Breast epithelium (tissue), 4 donors: ENCODE measurements around the gene VEZT. TPM values are rescaled to one million over a fixed set of nuclear protein-coding genes. Genes with fewer than 3 reads are reported as not detected.
A peak's percentile ranks its signal among the peaks of the same experiment; 100 is the strongest.

Source experiments
- DNase-seq, 2 donors: peaks; one replicate each; pipeline ENCODE4 v3.0.0-alpha.2; 2019; ENCODE audit warnings: low spot score in 2 of 2
- H3K27ac ChIP-seq, 2 donors: fragments of 200-600 bp; sonication (generic) in 1 of 2; one replicate each; pipeline ENCODE4 v1.5.1; 2016 to 2019; ENCODE audit warnings: mild to moderate bottlenecking in 1 of 2
- H3K27me3 ChIP-seq, 2 donors: fragments of 200-600 bp; sonication (generic) in 1 of 2; one replicate each; pipeline versions ENCODE4 v1.5.1 to v1.6.0; 2017 to 2019; ENCODE audit warnings: control low read depth in 1 of 2, mild to moderate bottlenecking in 1 of 2
- H3K36me3 ChIP-seq: fragments of 200-600 bp; one replicate; pipeline ENCODE4 v1.5.1; 2019
- H3K4me1 ChIP-seq, 2 donors: fragments of 200-600 bp; sonication (generic); one replicate each; pipeline ENCODE4 v1.5.1; 2016 to 2019; ENCODE audit warnings: control low read depth in 1 of 2
- H3K4me3 ChIP-seq, 3 donors: fragments of 200-600 bp; sonication (generic); 1 replicate in 2 of 3; 2 replicates in 1 of 3; pipeline ENCODE4 v1.5.1; 2016 to 2019; ENCODE audit warnings: mild to moderate bottlenecking in 3 of 3, moderate library complexity in 2 of 3
- H3K9me3 ChIP-seq, 2 donors: fragments of 200-600 bp; sonication (generic) in 1 of 2; one replicate each; pipeline ENCODE4 v1.5.1; 2016 to 2019; ENCODE audit warnings: control low read depth in 1 of 2
- POLR2A ChIP-seq: fragments of 450-650 bp; IDR thresholded peaks from one replicate; pipeline ENCODE4 v1.6.1; 2016; ENCODE audit warnings: antibody characterized with exemption, mild to moderate bottlenecking, moderate library complexity
- POLR2AphosphoS5 ChIP-seq, 3 donors: sonication (generic); formaldehyde crosslinking; IDR thresholded peaks; one replicate each; pipeline ENCODE4 v1.6.1; 2017; ENCODE audit warnings: antibody characterized with exemption in 3 of 3
- intact Hi-C: fragments of 100-400 bp; cut with DNase I; formaldehyde crosslinking; loops from one replicate; pipeline ENCODE4 v1.15.1; 2023; ENCODE audit warnings: low total_unique reads
- total RNA-seq, 3 donors: library from RNA; depleted of rRNA; stranded (reverse); fragments of >200 nt; gene quantifications; one replicate each; pipeline ENCODE4 v1.1.0, GENCODE V29; 2016
- TF ChIP-seq, protein P1 (sequence below), 3 donors: fragments of 450-650 bp; IDR thresholded peaks; one replicate each; pipeline ENCODE4 v1.5.1; 2016 to 2017; ENCODE audit warnings: antibody characterized with exemption in 3 of 3, mild to moderate bottlenecking in 3 of 3, moderate library complexity in 3 of 3

Gene VEZT
- total RNA-seq, 3 donors from 2014 or later: 72.8 to 126 (median 73.8) TPM

DNA sequence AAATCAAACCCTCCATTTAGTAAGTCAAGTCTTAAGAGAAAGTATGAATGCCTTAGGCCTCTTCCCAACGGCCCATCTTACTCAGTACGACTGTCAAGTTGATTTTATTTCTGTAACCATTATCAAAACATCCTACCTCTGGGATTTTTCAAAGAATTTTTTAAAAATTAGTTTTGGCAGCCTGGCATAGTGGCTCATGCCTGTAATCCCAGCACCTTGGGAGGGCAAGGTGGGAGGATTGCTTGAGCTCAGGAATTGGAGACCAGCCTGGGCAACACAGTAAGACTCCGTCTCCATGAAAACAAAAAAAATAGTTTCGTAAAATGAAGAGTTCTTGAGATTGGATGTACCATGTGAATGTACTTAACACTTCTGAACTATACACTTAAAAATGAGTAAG is 4.5 kb upstream of the VEZT start:
- DNase-seq: no peak
- Histone ChIP-seq H3K27ac (no peak overlapping the region), H3K36me3 (no peaks in the 10 kb centered on the region), H3K4me1 (no peaks in the 10 kb centered on the region), H3K4me3 (no peak overlapping the region), H3K27me3 (no peaks in the 10 kb centered on the region), H3K9me3 (no peaks in the 10 kb centered on the region)
- no peak for TF ChIP-seq POLR2AphosphoS5 (IDR thresholded peaks at IDR 0.05)
- TF ChIP-seq, protein P1, sequence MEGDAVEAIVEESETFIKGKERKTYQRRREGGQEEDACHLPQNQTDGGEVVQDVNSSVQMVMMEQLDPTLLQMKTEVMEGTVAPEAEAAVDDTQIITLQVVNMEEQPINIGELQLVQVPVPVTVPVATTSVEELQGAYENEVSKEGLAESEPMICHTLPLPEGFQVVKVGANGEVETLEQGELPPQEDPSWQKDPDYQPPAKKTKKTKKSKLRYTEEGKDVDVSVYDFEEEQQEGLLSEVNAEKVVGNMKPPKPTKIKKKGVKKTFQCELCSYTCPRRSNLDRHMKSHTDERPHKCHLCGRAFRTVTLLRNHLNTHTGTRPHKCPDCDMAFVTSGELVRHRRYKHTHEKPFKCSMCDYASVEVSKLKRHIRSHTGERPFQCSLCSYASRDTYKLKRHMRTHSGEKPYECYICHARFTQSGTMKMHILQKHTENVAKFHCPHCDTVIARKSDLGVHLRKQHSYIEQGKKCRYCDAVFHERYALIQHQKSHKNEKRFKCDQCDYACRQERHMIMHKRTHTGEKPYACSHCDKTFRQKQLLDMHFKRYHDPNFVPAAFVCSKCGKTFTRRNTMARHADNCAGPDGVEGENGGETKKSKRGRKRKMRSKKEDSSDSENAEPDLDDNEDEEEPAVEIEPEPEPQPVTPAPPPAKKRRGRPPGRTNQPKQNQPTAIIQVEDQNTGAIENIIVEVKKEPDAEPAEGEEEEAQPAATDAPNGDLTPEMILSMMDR (IDR thresholded peaks at IDR 0.05): no peak
- intact Hi-C loops: no loop called here

DNA sequence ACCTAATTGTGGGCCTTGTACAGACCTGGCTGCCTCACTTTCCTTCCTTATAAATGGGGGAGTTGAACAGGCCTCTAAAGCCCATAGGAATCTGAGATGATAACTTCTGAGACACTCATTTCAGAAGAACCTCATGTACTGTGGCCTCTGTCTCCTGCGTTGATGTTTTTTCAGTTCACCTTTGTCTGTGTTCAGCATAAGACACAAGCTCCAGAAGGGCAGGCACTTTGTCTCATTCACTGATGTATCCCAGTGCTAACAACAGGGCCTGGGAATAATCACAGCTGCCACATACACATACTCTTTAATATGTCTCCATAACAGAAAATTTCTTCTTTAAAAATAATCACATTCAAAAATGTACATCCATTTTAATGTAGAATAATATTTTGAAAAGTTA is 3.7 kb upstream of the VEZT start:
- intact Hi-C loops: no loop called here
- Histone ChIP-seq H3K4me3 (no peak overlapping the region), H3K27me3 (no peaks in the 10 kb centered on the region), H3K4me1 (no peaks in the 10 kb centered on the region), H3K9me3 (no peaks in the 10 kb centered on the region), H3K27ac (no peak overlapping the region), H3K36me3 (no peaks in the 10 kb centered on the region)
- no peak for DNase-seq
- TF ChIP-seq, protein P1 (IDR thresholded peaks at IDR 0.05): no peak
- TF ChIP-seq POLR2A (no peak), POLR2AphosphoS5 (IDR thresholded peaks at IDR 0.05) (no peak)

DNA sequence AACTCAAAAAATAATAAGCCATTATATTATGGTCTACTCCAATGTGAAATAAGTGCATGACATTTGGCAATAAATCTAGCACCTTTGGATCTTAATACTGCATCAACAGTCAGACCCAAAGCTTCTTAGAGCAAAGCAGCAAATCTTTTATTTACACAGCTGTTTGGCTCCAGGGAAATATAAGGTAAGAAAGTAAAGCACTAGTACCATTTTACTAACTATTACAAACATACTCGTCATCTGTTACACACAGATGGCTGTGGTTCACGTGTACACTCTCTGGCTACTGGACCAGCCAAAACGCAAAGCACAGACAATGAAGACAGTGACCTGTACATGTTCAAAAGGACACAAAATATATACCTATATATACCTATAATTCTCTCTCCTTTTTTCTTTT is 3.1 kb upstream of the VEZT start:
- H3K36me3 ChIP-seq: no peaks in the 10 kb centered on the region
- no peaks in the 10 kb centered on the region for H3K27me3 ChIP-seq
- no peaks in the 10 kb centered on the region for H3K9me3 ChIP-seq
- TF ChIP-seq, protein P1 (IDR thresholded peaks at IDR 0.05): no peak
- H3K27ac ChIP-seq: no peak overlapping the region
- H3K4me3 ChIP-seq: no peak overlapping the region
- H3K4me1 ChIP-seq: no peaks in the 10 kb centered on the region
- DNase-seq: no peak
- intact Hi-C loops: no loop called here

DNA sequence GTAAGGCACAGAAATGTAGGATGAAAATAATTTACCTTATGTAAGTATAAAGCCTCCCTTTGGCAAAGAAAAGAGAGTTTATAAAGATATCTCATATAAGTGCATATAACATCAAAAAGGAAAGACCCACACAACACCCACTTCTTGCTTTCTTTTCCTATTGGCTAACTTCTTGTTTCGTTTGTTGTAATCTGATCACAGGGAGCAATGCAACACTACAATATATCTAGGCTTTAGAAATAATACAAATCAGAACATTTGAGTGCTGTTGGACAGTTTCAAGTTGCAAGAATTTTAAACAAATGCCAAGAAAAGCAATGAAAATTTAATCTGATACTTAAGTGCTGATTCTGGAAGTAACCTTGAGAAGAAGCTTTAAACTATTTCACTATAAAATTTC is 1.7 kb upstream of the VEZT start:
- H3K4me1 ChIP-seq: no peaks in the 10 kb centered on the region
- no peaks in the 10 kb centered on the region for H3K9me3 ChIP-seq
- DNase-seq: no peak
- TF ChIP-seq POLR2AphosphoS5 (IDR thresholded peaks at IDR 0.05) (no peak), POLR2A (no peak)
- TF ChIP-seq, protein P1 (IDR thresholded peaks at IDR 0.05): no peak
- H3K27ac ChIP-seq: peak overlapping the region in 1 of 2 donors; percentile 99
- H3K27me3 ChIP-seq: no peaks in the 10 kb centered on the region
- intact Hi-C loops: no loop called here
- H3K36me3 ChIP-seq: no peaks in the 10 kb centered on the region
- H3K4me3 ChIP-seq: peak overlapping the region; percentile 66 to 91 (median 76)

DNA sequence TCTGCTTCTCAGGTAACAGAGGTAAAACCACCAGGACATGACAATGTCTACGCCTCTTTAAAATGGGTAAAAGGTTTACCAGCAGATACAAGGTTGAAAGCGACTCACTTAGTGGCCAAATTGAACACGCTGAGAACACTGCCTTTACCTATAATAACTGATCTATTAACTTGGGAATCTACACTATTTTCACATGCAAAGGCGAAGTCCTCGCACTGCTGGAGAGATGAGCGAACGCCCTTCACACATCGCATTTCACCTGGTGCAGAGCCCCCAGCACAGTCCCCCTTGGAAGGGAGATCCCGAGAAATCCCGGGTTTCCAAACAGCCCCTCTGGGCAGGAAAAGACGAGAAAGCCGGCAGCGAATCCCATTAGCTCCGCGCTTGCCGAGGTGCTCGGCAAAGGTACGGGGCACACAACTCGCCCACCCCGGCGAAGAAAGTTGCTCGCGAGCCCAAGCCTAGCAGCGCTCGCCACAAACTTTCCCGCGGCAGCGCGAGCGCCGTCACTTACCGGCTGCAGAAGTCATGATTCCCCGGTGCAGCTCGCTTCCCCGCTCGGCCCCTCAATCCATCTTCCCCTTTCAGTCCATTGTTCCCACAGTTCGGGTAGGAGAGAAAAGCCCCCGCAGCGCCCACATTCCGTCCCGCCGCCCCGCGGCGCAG is 763 bp upstream of the VEZT start:
- Histone ChIP-seq H3K36me3 (no peaks in the 10 kb centered on the region), H3K27ac (peak overlapping the region; percentile 99), H3K4me1 (no peaks in the 10 kb centered on the region), H3K9me3 (no peaks in the 10 kb centered on the region), H3K27me3 (no peaks in the 10 kb centered on the region), H3K4me3 (peak overlapping the region; percentile 66 to 91 (median 76))
- intact Hi-C loops: no loop called here
- no peak for DNase-seq
- TF ChIP-seq POLR2AphosphoS5 (IDR thresholded peaks at IDR 0.05) (no peak), POLR2A (peak; percentile 23)
